SH-SY5Y (cell line): ENCODE data around the gene ZBTB17.

Source experiments
- GATA2 ChIP-seq: IDR thresholded peaks from 2 replicates; pipeline ENCODE4 v1.6.1; 2011; ENCODE audit warnings: mild to moderate bottlenecking, low read depth, low read length
- GATA3 ChIP-seq: IDR thresholded peaks from 2 replicates; pipeline ENCODE4 v1.6.1; 2011; ENCODE audit warnings: low read depth, mild to moderate bottlenecking, low read length, moderate library complexity

DNA sequence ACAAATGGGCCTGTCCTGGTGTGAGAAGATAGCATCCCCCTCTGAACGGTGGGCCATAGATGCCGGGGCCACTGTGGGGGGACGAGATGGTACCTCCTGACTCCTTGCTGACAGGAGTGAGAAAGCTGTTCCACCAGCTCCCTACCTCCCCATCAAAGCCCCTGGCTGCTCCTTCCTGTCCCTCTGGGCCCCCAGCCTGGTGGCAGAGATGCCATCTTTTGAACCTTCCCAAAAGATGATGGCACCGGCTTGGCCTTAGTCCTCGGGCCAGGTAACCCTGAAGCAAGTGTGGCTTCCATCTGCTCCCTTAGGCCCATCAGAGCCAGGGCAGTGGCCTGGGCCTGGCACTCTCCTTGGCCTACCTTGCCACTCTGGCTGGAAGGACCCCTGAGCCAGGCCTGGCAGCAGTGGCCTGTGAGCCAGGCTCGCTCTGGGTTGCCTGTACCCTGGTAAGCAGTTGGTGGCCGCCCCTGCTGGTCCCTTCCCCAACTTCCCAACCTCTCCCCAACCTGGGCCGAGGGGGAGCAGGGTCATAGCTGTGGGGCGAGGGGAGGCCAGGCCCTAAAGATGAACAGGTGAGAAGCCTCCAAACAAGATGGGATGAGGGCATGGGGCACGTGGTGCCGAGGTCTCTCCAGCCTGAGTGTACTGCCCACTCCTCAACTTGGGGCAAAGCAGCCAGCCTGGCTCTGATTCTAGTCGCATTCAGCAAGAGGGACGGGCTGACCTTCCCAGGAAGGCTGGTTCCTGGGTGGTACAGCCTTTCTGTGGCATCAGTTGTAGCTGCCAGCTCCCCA lies 34.7 kb downstream of the ZBTB17 start:
- TF ChIP-seq GATA2, result no peak
- no peak for TF ChIP-seq GATA3
